Osteoblast (primary cell): Measurements from ENCODE around the gene DCDC2C. TPM values are rescaled to one million over a fixed set of nuclear protein-coding genes. Genes with fewer than 3 reads are reported as not detected.

ENCODE experiments used
- DNase-seq: peaks from one replicate; pipeline ENCODE4 v3.0.0; 2011; ENCODE audit warnings: low spot score, mixed read lengths; ENCODE audit not compliant: insufficient read length; ENCODE audit errors: missing footprints
- H2AFZ ChIP-seq: 2 replicates; pipeline ENCODE4 v1.6.0; 2011; ENCODE audit warnings: mild to moderate bottlenecking, low read length
- H3K27ac ChIP-seq: 2 replicates; pipeline ENCODE4 v1.5.1; 2011; ENCODE audit warnings: mild to moderate bottlenecking, low read depth, low read length, moderate library complexity
- H3K27me3 ChIP-seq: 2 replicates; pipeline ENCODE4 v1.6.0; 2012; ENCODE audit warnings: mild to moderate bottlenecking, control low read depth, inconsistent platforms, low read length, moderate library complexity; ENCODE audit not compliant: insufficient read depth
- H3K36me3 ChIP-seq: 2 replicates; pipeline ENCODE4 v1.5.1; 2011; ENCODE audit warnings: mild to moderate bottlenecking, low read length, control low read depth, moderate library complexity; ENCODE audit not compliant: insufficient read depth
- H3K4me1 ChIP-seq: 2 replicates; pipeline ENCODE4 v1.5.1; 2011; ENCODE audit warnings: mild to moderate bottlenecking, low read length, control low read depth, moderate library complexity; ENCODE audit not compliant: insufficient read depth
- H3K4me2 ChIP-seq: 2 replicates; pipeline ENCODE4 v1.6.0; 2011; ENCODE audit warnings: mild to moderate bottlenecking, low read length; ENCODE audit not compliant: insufficient read depth
- H3K4me3 ChIP-seq: fragments of 200-600 bp; sonication (generic); 3 replicates; pipeline ENCODE4 v1.5.1; 2012; ENCODE audit warnings: mild to moderate bottlenecking, low read length, inconsistent platforms; ENCODE audit not compliant: insufficient read depth
- H3K79me2 ChIP-seq: 2 replicates; pipeline ENCODE4 v1.6.0; 2012; ENCODE audit warnings: mild to moderate bottlenecking, low read length, control low read depth, inconsistent platforms; ENCODE audit not compliant: insufficient read depth
- H3K9me3 ChIP-seq: 2 replicates; pipeline ENCODE4 v1.5.1; 2011; ENCODE audit warnings: low read depth, low read length, control low read depth
- H4K20me1 ChIP-seq: 2 replicates; pipeline ENCODE4 v1.6.0; 2012; ENCODE audit warnings: mild to moderate bottlenecking, low read length, control low read depth; ENCODE audit not compliant: insufficient read depth
- CTCF ChIP-seq: IDR thresholded peaks from 2 replicates; pipeline ENCODE4 v1.5.1; 2011; ENCODE audit warnings: mild to moderate bottlenecking, low read depth, low read length, moderate library complexity; ENCODE audit errors: extremely low read depth
- total RNA-seq: library from RNA; depleted of rRNA; stranded (reverse); fragments of >200 nt; gene quantifications from 2 replicates; pipeline ENCODE4 v1.2.3, GENCODE V29; 2012

DCDC2C gene
- total RNA-seq, 1 donor = not detected

- H3K9me3 ChIP-seq = no peaks in the 10 kb centered on the region
Measured at GRCh38 chr2:3683748-3684454, 19.5 kb upstream of the DCDC2C start.

DNA sequence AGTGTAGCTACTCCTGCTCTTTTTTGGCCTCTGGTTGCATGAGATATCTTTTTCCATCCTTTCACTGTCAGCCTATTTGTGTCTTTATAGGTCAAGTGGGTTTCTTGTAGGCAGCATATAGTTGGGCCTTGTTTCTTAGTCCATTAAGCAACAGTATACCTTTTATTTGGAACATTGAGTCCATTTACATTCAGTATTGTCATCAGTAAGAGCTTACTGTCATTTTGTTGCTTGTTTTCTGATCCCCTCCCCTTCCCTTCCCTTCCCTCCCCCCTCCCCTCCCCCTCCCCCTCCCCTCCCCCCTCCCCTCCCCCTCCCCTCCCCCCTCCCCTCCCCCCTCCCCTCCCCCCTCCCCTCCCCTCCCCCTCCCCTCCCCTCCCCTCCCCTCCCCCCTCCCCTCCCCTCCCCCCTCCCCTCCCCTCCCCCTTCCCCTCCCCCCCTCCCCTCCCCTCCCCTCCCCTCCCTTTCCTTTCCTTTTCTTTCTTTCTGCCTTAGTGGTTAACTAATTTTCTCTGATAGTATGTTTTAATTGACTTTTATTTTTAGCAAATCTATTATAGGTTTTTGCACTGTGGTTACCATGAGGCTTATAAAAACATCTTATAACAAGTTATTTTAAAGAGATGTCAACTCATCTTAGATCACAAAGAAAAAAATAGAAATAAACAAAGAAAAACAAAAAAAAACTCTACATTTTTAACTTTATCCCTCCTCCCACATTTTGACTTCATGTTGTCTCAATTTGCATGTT lies 13.2 kb upstream of the DCDC2C start:
- Histone ChIP-seq H3K4me2 (no peak overlapping the region), H3K9me3 (no peaks in the 10 kb centered on the region), H3K4me1 (no peaks in the 10 kb centered on the region), H3K36me3 (no peaks in the 10 kb centered on the region), H3K79me2 (no peaks in the 10 kb centered on the region), H3K4me3 (no peak overlapping the region), H3K27me3 (no peaks in the 10 kb centered on the region), H2AFZ (no peak overlapping the region), H3K27ac (no peak overlapping the region), H4K20me1 (no peaks in the 10 kb centered on the region)
- no peak for TF ChIP-seq CTCF
- DNase-seq = no peak

More at GRCh38 chr2:3683748-3684454, 19.5 kb upstream of the DCDC2C start:
- H3K4me3 ChIP-seq = no peak overlapping the region
- no peak overlapping the region for H3K4me2 ChIP-seq
- no peak overlapping the region for H3K27ac ChIP-seq
- no peaks in the 10 kb centered on the region for H3K36me3 ChIP-seq
- no peaks in the 10 kb centered on the region for H3K79me2 ChIP-seq
- no peak for TF ChIP-seq CTCF
- H3K27me3 ChIP-seq = no peaks in the 10 kb centered on the region
- no peak for DNase-seq
- H2AFZ ChIP-seq = no peak overlapping the region
- H3K4me1 ChIP-seq = no peaks in the 10 kb centered on the region
- H4K20me1 ChIP-seq = no peaks in the 10 kb centered on the region

DNA sequence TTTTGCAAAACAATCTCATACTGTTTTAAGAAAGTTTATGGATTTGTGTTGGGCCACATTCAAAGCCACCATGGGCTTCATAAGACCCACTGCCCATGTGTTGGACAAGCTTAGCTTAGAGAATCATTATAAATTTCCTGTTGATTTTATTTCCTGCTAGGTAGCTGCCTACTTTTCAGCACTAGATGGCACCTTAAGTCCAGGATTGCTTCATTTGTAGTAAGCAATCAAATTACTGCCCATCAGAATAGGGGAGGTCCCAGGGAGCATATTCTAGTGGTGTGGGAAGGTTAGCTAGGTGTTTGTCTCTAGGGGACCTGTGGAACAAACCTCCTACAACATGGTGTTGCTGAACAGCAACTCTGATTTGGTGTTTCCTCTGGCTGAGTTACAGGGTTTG lies 11.0 kb upstream of the DCDC2C start:
- peak; percentile 84 for DNase-seq
- Histone ChIP-seq H3K4me1 (no peaks in the 10 kb centered on the region), H3K4me3 (no peak overlapping the region), H3K4me2 (no peak overlapping the region), H3K27ac (no peak overlapping the region), H3K27me3 (no peaks in the 10 kb centered on the region), H3K9me3 (no peaks in the 10 kb centered on the region), H3K36me3 (no peaks in the 10 kb centered on the region), H2AFZ (no peak overlapping the region), H3K79me2 (no peaks in the 10 kb centered on the region), H4K20me1 (no peaks in the 10 kb centered on the region)
- TF ChIP-seq CTCF = peak; percentile 35

- DNase-seq = no peak
- Histone ChIP-seq H3K79me2 (no peaks in the 10 kb centered on the region), H3K27me3 (no peaks in the 10 kb centered on the region), H3K4me3 (no peak overlapping the region), H3K4me1 (no peaks in the 10 kb centered on the region), H3K27ac (no peak overlapping the region), H3K9me3 (no peaks in the 10 kb centered on the region), H3K36me3 (no peaks in the 10 kb centered on the region), H4K20me1 (no peaks in the 10 kb centered on the region), H2AFZ (no peak overlapping the region), H3K4me2 (no peak overlapping the region)
- no peak for TF ChIP-seq CTCF
Measured at GRCh38 chr2:3696545-3696944, 6.8 kb upstream of the DCDC2C start.
